ENCODE measurements around the gene MAF.

Gene MAF

DNA sequence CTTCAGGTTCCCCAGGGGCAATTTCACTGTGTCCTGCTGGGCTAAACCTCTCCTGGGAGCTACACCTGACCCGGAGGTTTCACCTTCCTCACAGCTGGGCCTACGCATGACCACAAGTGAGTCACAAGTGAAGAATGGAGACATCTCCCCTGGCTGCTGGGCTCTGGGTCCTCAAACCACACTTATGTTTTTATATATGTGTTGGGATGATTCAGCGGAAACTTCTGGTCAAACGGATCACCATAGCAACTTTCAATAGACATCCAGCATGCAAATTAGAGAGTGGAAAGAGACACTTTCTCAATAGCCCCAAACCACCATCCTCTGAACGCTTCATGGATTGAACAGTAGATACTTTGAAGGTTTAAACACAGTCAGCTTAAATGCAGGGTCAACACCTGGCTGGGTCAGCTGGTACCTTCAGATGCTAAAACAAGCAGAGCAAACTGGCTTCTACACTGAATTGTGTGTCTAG is 28.0 kb upstream of the MAF start:
- Histone ChIP-seq H3K79me2 (ENCODE audit: insufficient read depth, low read length) (no peaks in the 10 kb centered on the region), H3K36me3 (ENCODE audit: insufficient read depth, low read length) (no peaks in the 10 kb centered on the region), H3K9me3 (ENCODE audit: insufficient read depth, low read depth, low read length) (no peaks in the 10 kb centered on the region), H3F3A (ENCODE audit: low read depth) (peaks cover 2% of the 10 kb centered on the region; the same call in 1 of the 2 replicates), H3K9me2 (replicated peaks; ENCODE audit: low read depth, low read length) (no peaks in the 10 kb centered on the region), H3K9ac (ENCODE audit: low read depth, low read length, poor library complexity, severe bottlenecking) (no peak overlapping the region), H4K20me1 (ENCODE audit: insufficient read depth, low read length, poor library complexity, severe bottlenecking) (no peaks in the 10 kb centered on the region), H3K4me3 (ENCODE audit: low read length, poor library complexity, severe bottlenecking) (peak overlapping the region; percentile 33), H3K4me1 (ENCODE audit: insufficient read depth, low read length, poor library complexity, severe bottlenecking) (peaks cover 22% of the 10 kb centered on the region), H3K27me3 (ENCODE audit: insufficient read depth, low read length, poor library complexity, severe bottlenecking) (no peaks in the 10 kb centered on the region), H2AFZ (ENCODE audit: low read length) (no peak overlapping the region), H3K4me2 (ENCODE audit: low read depth, low read length, poor library complexity, severe bottlenecking) (peak overlapping the region; percentile 66)
- no peak for TF ChIP-seq EZH2phosphoT487 (IDR thresholded peaks at IDR 0.05; ENCODE audit: borderline replicate concordance)
- TF ChIP-seq, protein P1, sequence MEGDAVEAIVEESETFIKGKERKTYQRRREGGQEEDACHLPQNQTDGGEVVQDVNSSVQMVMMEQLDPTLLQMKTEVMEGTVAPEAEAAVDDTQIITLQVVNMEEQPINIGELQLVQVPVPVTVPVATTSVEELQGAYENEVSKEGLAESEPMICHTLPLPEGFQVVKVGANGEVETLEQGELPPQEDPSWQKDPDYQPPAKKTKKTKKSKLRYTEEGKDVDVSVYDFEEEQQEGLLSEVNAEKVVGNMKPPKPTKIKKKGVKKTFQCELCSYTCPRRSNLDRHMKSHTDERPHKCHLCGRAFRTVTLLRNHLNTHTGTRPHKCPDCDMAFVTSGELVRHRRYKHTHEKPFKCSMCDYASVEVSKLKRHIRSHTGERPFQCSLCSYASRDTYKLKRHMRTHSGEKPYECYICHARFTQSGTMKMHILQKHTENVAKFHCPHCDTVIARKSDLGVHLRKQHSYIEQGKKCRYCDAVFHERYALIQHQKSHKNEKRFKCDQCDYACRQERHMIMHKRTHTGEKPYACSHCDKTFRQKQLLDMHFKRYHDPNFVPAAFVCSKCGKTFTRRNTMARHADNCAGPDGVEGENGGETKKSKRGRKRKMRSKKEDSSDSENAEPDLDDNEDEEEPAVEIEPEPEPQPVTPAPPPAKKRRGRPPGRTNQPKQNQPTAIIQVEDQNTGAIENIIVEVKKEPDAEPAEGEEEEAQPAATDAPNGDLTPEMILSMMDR (conservative IDR thresholded peaks at IDR 0.05; ENCODE audit: low read length), result no peak

DNA sequence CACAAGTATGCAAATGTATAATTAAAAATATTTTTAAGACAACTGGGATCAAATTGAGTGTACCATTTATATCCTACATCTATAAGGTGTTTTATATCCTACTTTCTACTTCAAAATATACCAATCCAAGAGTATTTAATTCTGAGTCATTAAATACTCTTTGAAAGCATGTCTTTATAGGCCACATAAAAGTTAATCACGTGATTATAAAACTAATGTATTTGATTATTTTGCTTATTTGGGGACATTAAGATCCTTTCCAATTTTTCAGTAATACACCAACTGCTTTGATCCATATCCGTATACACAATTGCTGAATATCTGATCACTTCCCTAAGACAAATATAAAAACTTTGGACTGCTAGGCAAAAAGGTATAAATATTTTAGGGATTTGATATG is 26.6 kb upstream of the MAF start:
- H2AFZ ChIP-seq (ENCODE audit: low read length), result no peak overlapping the region
- H3K4me1 ChIP-seq (ENCODE audit: insufficient read depth, low read length, poor library complexity, severe bottlenecking), result peaks cover 22% of the 10 kb centered on the region
- peaks cover 2% of the 10 kb centered on the region; the same call in 1 of the 2 replicates for H3F3A ChIP-seq (ENCODE audit: low read depth)
- H3K4me3 ChIP-seq (ENCODE audit: low read length, poor library complexity, severe bottlenecking), result no peak overlapping the region
- no peaks in the 10 kb centered on the region for H3K9me3 ChIP-seq (ENCODE audit: insufficient read depth, low read depth, low read length)
- H3K9ac ChIP-seq (ENCODE audit: low read depth, low read length, poor library complexity, severe bottlenecking), result no peak overlapping the region
- H4K20me1 ChIP-seq (ENCODE audit: insufficient read depth, low read length, poor library complexity, severe bottlenecking), result no peaks in the 10 kb centered on the region
- H3K36me3 ChIP-seq (ENCODE audit: insufficient read depth, low read length), result no peaks in the 10 kb centered on the region
- TF ChIP-seq, protein P1 (conservative IDR thresholded peaks at IDR 0.05; ENCODE audit: low read length), result no peak
- TF ChIP-seq EZH2phosphoT487 (IDR thresholded peaks at IDR 0.05; ENCODE audit: borderline replicate concordance), result no peak
- no peaks in the 10 kb centered on the region for H3K79me2 ChIP-seq (ENCODE audit: insufficient read depth, low read length)
- no peaks in the 10 kb centered on the region for H3K27me3 ChIP-seq (ENCODE audit: insufficient read depth, low read length, poor library complexity, severe bottlenecking)
- no peaks in the 10 kb centered on the region for H3K9me2 ChIP-seq (replicated peaks; ENCODE audit: low read depth, low read length)
- H3K4me2 ChIP-seq (ENCODE audit: low read depth, low read length, poor library complexity, severe bottlenecking), result no peak overlapping the region

DNA sequence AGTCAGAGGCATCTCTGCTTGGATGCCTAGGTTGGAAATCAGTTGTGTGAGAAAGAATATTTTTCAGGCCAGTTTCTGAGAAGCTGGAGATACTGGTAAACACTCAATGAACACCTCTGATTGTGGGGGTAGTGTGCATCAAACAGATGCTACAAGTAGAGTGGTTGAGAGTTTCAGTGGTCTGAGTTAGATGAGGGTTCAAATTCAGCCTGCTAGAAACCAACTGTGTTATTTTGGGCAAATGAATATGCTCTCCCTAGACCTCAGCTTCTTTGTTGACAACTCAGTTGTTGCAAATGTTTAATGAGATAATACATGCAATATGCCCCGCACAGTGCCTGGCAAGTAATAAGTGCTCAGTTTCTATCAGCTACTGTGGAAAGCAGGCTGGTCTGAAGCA is 25.2 kb upstream of the MAF start:
- no peaks in the 10 kb centered on the region for H3K27me3 ChIP-seq (ENCODE audit: insufficient read depth, low read length, poor library complexity, severe bottlenecking)
- peaks cover 22% of the 10 kb centered on the region for H3K4me1 ChIP-seq (ENCODE audit: insufficient read depth, low read length, poor library complexity, severe bottlenecking)
- no peaks in the 10 kb centered on the region for H3K36me3 ChIP-seq (ENCODE audit: insufficient read depth, low read length)
- peaks cover 2% of the 10 kb centered on the region; the same call in 1 of the 2 replicates for H3F3A ChIP-seq (ENCODE audit: low read depth)
- H3K9me3 ChIP-seq (ENCODE audit: insufficient read depth, low read depth, low read length), result no peaks in the 10 kb centered on the region
- H3K9me2 ChIP-seq (replicated peaks; ENCODE audit: low read depth, low read length), result no peaks in the 10 kb centered on the region
- H3K9ac ChIP-seq (ENCODE audit: low read depth, low read length, poor library complexity, severe bottlenecking), result no peak overlapping the region
- H3K4me3 ChIP-seq (ENCODE audit: low read length, poor library complexity, severe bottlenecking), result no peak overlapping the region
- H3K79me2 ChIP-seq (ENCODE audit: insufficient read depth, low read length), result no peaks in the 10 kb centered on the region
- TF ChIP-seq, protein P1 (conservative IDR thresholded peaks at IDR 0.05; ENCODE audit: low read length), result no peak
- TF ChIP-seq EZH2phosphoT487 (IDR thresholded peaks at IDR 0.05; ENCODE audit: borderline replicate concordance), result no peak
- no peaks in the 10 kb centered on the region for H4K20me1 ChIP-seq (ENCODE audit: insufficient read depth, low read length, poor library complexity, severe bottlenecking)
- no peak overlapping the region for H3K4me2 ChIP-seq (ENCODE audit: low read depth, low read length, poor library complexity, severe bottlenecking)
- H2AFZ ChIP-seq (ENCODE audit: low read length), result no peak overlapping the region
